Transverse colon (tissue), 4 donors: ENCODE measurements around the gene GJB3. TPM values are rescaled to one million over a fixed set of nuclear protein-coding genes. Genes with fewer than 3 reads are reported as not detected.
A peak's percentile ranks its signal among the peaks of the same experiment; 100 is the strongest.
"Not testable (repeated sequence)": the region's sequence is repeated elsewhere in the genome, so short reads cannot be mapped to it uniquely, and the experiment has no call there.

Experiments
- DNase-seq: peaks from one replicate; pipeline ENCODE4 v3.0.0-alpha.2; 2019
- H3K27ac ChIP-seq, 4 donors: fragments of 200-600 bp; sonication (generic); 2 replicates each; pipeline ENCODE4 v1.5.1; 2016 to 2018; ENCODE audit warnings: inconsistent platforms in 4 of 4
- H3K27me3 ChIP-seq: fragments of 200-600 bp; sonication (generic); 2 replicates; pipeline ENCODE4 v1.5.1; 2017; ENCODE audit warnings: inconsistent platforms
- H3K36me3 ChIP-seq, 4 donors: fragments of 200-600 bp; sonication (generic); 2 replicates each; pipeline ENCODE4 v1.5.1; 2017 to 2019; ENCODE audit warnings: inconsistent platforms in 4 of 4
- H3K4me1 ChIP-seq, 4 donors: fragments of 200-600 bp; sonication (generic); 2 replicates each; pipeline ENCODE4 v1.5.1; 2017 to 2020; ENCODE audit warnings: inconsistent platforms in 4 of 4
- H3K4me3 ChIP-seq, 4 donors: fragments of 200-600 bp; sonication (generic); 1 replicate in 1 of 4; 2 replicates in 3 of 4; pipeline versions ENCODE4 v1.5.1 to v1.6.1; 2017 to 2019; ENCODE audit warnings: inconsistent platforms in 4 of 4
- H3K9me3 ChIP-seq, 2 donors: fragments of 200-600 bp; sonication (generic); 2 replicates each; pipeline ENCODE4 v1.5.1; 2017 to 2019; ENCODE audit warnings: inconsistent platforms in 2 of 2
- EP300 ChIP-seq: sonication (generic); formaldehyde crosslinking; IDR thresholded peaks from one replicate; pipeline ENCODE4 v1.6.1; 2017; ENCODE audit warnings: antibody characterized with exemption, low read depth
- POLR2A ChIP-seq: fragments of 450-650 bp; IDR thresholded peaks from one replicate; pipeline ENCODE4 v1.6.1; 2016; ENCODE audit warnings: antibody characterized with exemption, mild to moderate bottlenecking, moderate library complexity
- POLR2AphosphoS5 ChIP-seq, 3 donors: sonication (generic); formaldehyde crosslinking; IDR thresholded peaks; one replicate each; pipeline ENCODE4 v1.6.1; 2016; ENCODE audit warnings: antibody characterized with exemption in 3 of 3
- WGBS, 2 donors: methylation state at CpG; one replicate each; pipeline ENCODE4 v1.1.5; 2018; ENCODE audit warnings: low coverage in 1 of 2; 5-methylcytosine and 5-hydroxymethylcytosine counted together
- in situ Hi-C, 4 donors: fragments of 200-750 bp; cut with MboI; loops; one replicate each; pipeline versions ENCODE4 v1.15.0 to v1.15.1; 2017; ENCODE audit warnings: low sequenced_read_pairs in 3 of 4, low pct_ligation_motif_present in 1 of 4, low pct_unique_long_range_greater_than_20kb in 1 of 4
- intact Hi-C: fragments of 100-400 bp; cut with DNase I; formaldehyde crosslinking; loops from one replicate; pipeline ENCODE4 v1.15.1; 2023; ENCODE audit warnings: low total_unique reads
- total RNA-seq, 4 donors: library from RNA; depleted of rRNA; stranded (reverse); fragments of >200 nt; gene quantifications; one replicate each; pipeline ENCODE4 v1.1.0, GENCODE V29; 2016
- TF ChIP-seq, protein P1 (sequence below), 5 experiments: fragments of 200-600 bp in 3 of 5; fragments of 450-650 bp in 2 of 5; sonication (generic) in 3 of 5; IDR thresholded peaks; 1 replicate in 2 of 5; 2 replicates in 3 of 5; pipeline ENCODE4 v1.5.1; 2016 to 2017; ENCODE audit warnings: antibody characterized with exemption in 5 of 5, inconsistent platforms in 3 of 5, mild to moderate bottlenecking in 2 of 5, moderate library complexity in 1 of 5

Gene GJB3
- 1 to 10 TPM in 2 of 4 donors, not detected in 2; 2.9 to 6.7 TPM for total RNA-seq

DNA sequence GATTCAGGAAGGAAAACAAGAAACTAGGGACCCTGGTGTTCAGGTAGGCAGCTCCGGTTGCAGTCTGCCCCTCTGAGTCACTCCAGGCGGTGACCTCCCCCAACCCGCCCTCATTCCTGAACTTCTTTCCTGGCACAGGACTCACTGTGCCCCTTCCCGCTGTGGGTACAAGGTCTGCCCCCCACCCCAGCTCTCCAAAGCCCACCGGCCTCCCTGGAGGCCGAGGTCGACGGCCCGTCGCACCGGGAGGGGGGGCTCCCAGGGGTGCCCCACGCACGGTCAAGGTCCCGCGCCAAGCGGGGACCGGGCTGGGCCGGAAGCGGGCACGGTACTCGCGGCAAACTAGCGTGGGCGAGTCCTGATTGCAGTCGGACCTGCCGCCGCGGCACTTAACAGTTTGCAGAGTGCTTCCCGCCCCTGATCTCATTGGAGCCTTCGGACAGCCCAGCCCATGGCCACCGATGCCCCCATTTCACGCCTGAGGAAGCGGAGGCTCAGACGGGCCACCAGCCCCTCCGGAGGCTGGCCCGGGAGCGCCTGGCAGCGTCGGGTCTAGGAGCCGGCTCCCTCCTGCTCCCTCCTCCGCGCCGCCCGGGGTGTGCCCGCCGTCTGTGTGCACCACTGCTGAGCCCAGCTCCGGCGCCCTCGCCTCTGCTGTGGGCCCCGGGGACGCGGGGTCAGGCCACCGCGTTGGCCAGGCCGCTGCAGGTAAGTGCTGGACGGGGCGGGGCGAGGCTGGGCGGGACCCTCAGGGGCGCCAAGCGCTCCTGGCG, at the start of gene GJB3:
Gene GJB3, plus strand, starts transcription at position 144 of the 773 bp plus-strand sequence. CDS start 3,549 bp downstream, outside the sequence.
- in situ Hi-C loops (no loop called here), intact Hi-C loops (no loop called here)
- H3K27me3 ChIP-seq = peaks cover 37% of the 10 kb centered on the region
- peaks cover 0 to 37% (median 22%) of the 10 kb centered on the region in 4 donors for H3K4me1 ChIP-seq
- TF ChIP-seq POLR2AphosphoS5 (IDR thresholded peaks at IDR 0.05) (no peak), EP300 (no peak), POLR2A (peak; percentile 15)
- TF ChIP-seq, protein P1, sequence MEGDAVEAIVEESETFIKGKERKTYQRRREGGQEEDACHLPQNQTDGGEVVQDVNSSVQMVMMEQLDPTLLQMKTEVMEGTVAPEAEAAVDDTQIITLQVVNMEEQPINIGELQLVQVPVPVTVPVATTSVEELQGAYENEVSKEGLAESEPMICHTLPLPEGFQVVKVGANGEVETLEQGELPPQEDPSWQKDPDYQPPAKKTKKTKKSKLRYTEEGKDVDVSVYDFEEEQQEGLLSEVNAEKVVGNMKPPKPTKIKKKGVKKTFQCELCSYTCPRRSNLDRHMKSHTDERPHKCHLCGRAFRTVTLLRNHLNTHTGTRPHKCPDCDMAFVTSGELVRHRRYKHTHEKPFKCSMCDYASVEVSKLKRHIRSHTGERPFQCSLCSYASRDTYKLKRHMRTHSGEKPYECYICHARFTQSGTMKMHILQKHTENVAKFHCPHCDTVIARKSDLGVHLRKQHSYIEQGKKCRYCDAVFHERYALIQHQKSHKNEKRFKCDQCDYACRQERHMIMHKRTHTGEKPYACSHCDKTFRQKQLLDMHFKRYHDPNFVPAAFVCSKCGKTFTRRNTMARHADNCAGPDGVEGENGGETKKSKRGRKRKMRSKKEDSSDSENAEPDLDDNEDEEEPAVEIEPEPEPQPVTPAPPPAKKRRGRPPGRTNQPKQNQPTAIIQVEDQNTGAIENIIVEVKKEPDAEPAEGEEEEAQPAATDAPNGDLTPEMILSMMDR (IDR thresholded peaks at IDR 0.05) = no peak
- 6% methylated on average over 58 of the region's 62 CpGs; no CpG with 5 or more reads in 1 of the 2 donors for WGBS, 2 donors
- H3K36me3 ChIP-seq = no peaks in the 10 kb centered on the region
- DNase-seq = peak; percentile 47
- peak within 1 kb of the TSS in 3 of 4 donors; percentile 26 to 49 (median 27) for H3K4me3 ChIP-seq
- peak within 1 kb of the TSS; percentile 55 to 79 (median 72) for H3K27ac ChIP-seq
- H3K9me3 ChIP-seq = no peaks in the 10 kb centered on the region

DNA sequence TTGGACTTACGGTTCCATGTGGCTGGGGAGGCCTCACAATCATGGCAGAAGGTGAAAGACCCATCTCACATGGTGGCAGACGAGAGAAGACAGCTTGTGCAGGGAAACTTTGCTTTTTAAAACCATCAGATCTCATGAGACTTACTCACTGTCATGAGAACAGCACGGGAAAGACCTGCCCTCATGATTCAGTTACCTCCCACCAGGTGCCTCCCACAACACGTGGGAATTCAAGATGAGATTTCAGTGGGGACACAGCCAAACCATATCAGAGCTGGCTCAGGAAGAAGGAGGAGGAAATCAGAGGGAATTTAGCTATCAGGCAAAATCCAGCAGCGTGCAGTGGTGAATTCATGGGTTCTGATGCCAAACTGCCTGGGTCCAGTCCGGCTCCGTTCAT, 48.2 kb upstream of the GJB3 start:
- intact Hi-C loops, H3K9me3 ChIP-seq, H3K4me1 ChIP-seq, H3K4me3 ChIP-seq, DNase-seq, H3K27me3 ChIP-seq, H3K36me3 ChIP-seq, H3K27ac ChIP-seq: not testable (repeated sequence)
- in situ Hi-C loops = loop anchor here in 3 of 4 donors (25.0 kb wide), 2 partner anchors 271 to 1096 kb away; no protein-coding TSS in a partner anchor
- WGBS, 2 donors = 66 to 92% methylated on average over 2 to 7 of the region's 7 CpGs

DNA sequence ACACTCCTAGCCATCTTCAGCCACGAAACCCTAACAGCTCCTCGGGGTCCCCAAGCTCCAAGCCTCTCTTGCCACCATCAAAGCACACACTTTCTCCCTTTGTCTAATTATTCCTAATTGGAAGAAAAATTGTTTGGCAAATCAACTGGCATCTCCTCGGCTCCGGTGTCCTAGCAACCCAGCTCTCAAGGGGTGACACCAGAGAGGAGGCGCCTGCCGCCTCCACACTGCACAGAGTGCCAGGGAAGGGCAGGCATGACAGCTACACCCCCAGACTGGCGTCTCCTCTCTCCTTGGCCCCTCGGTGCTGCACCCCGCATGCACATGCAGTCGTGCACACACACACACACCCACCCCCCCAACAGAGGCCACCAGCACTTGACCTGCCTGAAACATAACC, 44.3 kb upstream of the GJB3 start:
- 75 to 85% methylated on average over 8 to 10 of the region's 10 CpGs for WGBS, 2 donors
- in situ Hi-C loops = loop anchor here in 3 of 4 donors (25.0 kb wide), 2 partner anchors 274 to 1099 kb away; no protein-coding TSS in a partner anchor

DNA sequence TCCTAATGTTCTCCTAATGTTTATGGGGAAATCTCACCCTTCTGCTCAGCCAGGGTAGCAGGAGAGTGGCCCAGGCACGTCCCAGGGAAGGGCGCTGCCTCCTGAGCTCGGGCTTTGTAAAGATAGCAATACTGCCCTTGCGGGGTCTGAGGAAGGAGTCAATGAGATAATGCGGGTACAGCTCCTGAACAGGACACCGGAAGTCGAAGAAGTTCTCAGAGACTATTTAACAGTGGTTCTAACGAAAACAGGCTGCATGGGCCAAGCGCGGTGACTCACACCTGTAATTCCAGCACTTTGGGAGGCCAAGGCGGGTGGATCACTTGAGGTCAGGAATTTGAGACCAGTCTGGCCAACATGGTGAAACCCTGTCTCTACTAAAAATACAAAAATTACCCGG, 43.8 kb upstream of the GJB3 start:
- H3K27me3 ChIP-seq, H3K9me3 ChIP-seq, intact Hi-C loops, H3K27ac ChIP-seq, H3K36me3 ChIP-seq, H3K4me3 ChIP-seq, H3K4me1 ChIP-seq, DNase-seq: not testable (repeated sequence)
- in situ Hi-C loops = loop anchor here in 3 of 4 donors (25.0 kb wide), 2 partner anchors 275 to 1100 kb away; no protein-coding TSS in a partner anchor
- WGBS, 2 donors = 87 to 88% methylated on average over 4 to 12 of the region's 12 CpGs

More for the DNA sequence above, 44.3 kb upstream of the GJB3 start:
- Histone ChIP-seq H3K36me3 (no peaks in the 10 kb centered on the region), H3K4me3 (no peak overlapping the region), H3K4me1 (no peaks in the 10 kb centered on the region), H3K27ac (no peak overlapping the region), H3K9me3 (no peaks in the 10 kb centered on the region), H3K27me3 (peaks cover 6% of the 10 kb centered on the region)
- TF ChIP-seq POLR2AphosphoS5 (IDR thresholded peaks at IDR 0.05) = no peak
- TF ChIP-seq, protein P1 (IDR thresholded peaks at IDR 0.05) = no peak
- no peak for TF ChIP-seq EP300
- TF ChIP-seq POLR2A = no peak
- intact Hi-C loops = no loop called here
- DNase-seq = no peak

DNA sequence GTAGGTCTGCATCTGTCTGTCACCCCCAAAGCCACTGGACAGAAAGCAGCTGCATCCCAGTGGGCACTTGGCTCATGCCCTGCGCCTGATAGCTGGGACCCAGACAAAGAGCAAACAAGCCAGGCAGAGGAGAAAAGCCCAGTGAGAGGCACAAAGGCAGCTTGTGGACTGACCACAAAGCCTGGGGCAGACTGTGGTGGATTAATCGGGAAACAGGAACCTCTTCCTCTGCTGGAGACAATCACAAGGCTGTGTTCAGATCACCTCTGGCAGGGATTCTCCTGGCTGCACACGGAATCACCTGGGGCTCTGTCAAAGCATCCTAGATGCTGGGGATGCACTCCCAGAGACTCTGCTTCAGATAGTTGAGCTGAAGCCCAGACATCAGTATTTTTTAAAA, 41.4 kb upstream of the GJB3 start:
- Histone ChIP-seq H3K27ac (no peak overlapping the region), H3K36me3 (no peaks in the 10 kb centered on the region), H3K27me3 (no peaks in the 10 kb centered on the region), H3K4me3 (no peak overlapping the region), H3K4me1 (peaks cover 0 to 4% (median 2%) of the 10 kb centered on the region in 4 donors), H3K9me3 (no peaks in the 10 kb centered on the region)
- in situ Hi-C loops (loop anchor here in 3 of 4 donors (10.0 to 25.0 kb wide), 3 partner anchors 275 to 1102 kb away; no protein-coding TSS in a partner anchor), intact Hi-C loops (loop anchor here (10.0 kb wide), 1 partner anchor 1105 kb away; no protein-coding TSS in a partner anchor)
- TF ChIP-seq EP300 = no peak
- no peak for TF ChIP-seq POLR2AphosphoS5 (IDR thresholded peaks at IDR 0.05)
- TF ChIP-seq, protein P1 (IDR thresholded peaks at IDR 0.05) = no peak
- no peak for TF ChIP-seq POLR2A
- DNase-seq = no peak
- WGBS, 2 donors = 54% methylated on average over 3 of the region's 3 CpGs; no CpG with 5 or more reads in 1 of the 2 donors
